Measurements from ENCODE around the gene AGBL4. TPM values are rescaled to one million over a fixed set of nuclear protein-coding genes. Genes with fewer than 3 reads are reported as not detected.
"Not testable (repeated sequence)": the region's sequence is repeated elsewhere in the genome, so short reads cannot be mapped to it uniquely, and the experiment has no call there.

The AGBL4 gene
- polyA plus RNA-seq, 1 experiment: not detected

DNA sequence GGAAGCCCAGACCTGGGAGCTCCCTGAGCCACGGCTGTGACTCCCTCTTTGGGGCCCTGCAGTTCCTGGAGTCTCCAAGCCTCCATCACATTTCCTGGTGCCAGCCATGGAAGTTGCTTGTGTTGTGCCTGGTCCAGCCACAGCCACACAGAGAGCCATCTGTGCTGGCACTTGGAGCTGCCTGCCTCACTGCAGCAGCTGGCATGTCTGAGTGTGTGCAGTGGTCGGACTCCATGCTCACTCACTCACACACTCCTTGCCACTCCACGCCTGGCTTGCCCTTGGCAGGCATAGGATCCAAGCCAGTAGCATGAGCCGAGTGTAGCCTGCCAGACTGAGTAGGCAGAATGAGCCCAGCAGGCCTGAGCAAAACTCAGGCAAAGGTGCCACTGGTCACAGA, 730.7 kb downstream of the AGBL4 start:
- ChIA-PET CTCF (no interaction called here), POLR2A (no interaction called here)
- TF ChIP-seq, protein P1, sequence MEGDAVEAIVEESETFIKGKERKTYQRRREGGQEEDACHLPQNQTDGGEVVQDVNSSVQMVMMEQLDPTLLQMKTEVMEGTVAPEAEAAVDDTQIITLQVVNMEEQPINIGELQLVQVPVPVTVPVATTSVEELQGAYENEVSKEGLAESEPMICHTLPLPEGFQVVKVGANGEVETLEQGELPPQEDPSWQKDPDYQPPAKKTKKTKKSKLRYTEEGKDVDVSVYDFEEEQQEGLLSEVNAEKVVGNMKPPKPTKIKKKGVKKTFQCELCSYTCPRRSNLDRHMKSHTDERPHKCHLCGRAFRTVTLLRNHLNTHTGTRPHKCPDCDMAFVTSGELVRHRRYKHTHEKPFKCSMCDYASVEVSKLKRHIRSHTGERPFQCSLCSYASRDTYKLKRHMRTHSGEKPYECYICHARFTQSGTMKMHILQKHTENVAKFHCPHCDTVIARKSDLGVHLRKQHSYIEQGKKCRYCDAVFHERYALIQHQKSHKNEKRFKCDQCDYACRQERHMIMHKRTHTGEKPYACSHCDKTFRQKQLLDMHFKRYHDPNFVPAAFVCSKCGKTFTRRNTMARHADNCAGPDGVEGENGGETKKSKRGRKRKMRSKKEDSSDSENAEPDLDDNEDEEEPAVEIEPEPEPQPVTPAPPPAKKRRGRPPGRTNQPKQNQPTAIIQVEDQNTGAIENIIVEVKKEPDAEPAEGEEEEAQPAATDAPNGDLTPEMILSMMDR (IDR thresholded peaks at IDR 0.05; ENCODE audit: low read depth, low read length): no peak
- Histone ChIP-seq H3K9me3 (ENCODE audit: control insufficient read depth, insufficient read depth, low read length) (peaks cover 21% of the 10 kb centered on the region), H3K27me3 (ENCODE audit: control insufficient read depth, insufficient read depth, low read length) (no peaks in the 10 kb centered on the region), H3K27ac (ENCODE audit: low read depth, low read length) (no peak overlapping the region), H3K4me3 (ENCODE audit: low read depth, low read length) (no peak overlapping the region)
- DNase-seq (ENCODE audit: low read depth, low spot score): no peak

DNA sequence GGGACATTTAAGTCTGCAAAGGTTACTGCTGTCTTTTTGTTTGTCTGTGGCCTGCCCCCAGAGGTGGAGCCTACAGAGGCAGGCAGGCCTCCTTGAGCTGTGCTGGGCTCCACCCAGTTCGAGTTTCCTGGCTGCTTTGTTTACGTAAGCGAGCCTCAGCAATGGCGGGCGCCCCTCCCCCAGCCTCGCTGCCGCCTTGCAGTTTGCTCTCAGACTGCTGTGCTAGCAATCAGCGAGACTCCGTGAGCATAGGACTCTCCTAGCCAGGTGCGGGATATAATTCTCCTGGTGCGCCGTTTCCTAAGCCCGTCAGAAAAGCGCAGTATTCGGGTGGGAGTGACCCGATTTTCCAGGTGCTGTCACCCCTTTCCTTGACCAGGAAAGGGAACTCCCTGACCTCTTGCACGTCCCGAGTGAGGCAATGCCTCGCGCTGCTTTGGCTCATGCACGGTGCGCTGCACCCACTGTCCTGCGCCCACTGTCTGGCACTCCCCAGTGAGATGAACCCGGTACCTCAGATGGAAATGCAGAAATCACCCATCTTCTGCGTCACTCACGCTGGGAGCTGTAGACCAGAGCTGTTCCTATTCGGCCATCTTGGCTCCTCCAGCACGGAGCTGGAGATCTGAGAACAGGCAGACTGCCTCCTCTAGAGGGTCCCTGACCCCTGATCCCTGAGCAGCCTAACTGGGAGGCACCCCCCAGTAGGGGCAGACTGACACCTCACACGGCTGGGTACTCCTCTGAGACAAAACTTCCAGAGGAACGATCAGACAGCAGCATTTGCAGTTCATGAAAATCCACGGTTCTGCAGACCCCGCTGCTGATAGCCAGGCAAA, 766.3 kb downstream of the AGBL4 start:
- H3K9me3 ChIP-seq (ENCODE audit: control insufficient read depth, insufficient read depth, low read length); H3K4me3 ChIP-seq (ENCODE audit: low read depth, low read length); DNase-seq (ENCODE audit: low read depth, low spot score); POLR2A ChIA-PET; H3K27me3 ChIP-seq (ENCODE audit: control insufficient read depth, insufficient read depth, low read length); CTCF ChIA-PET; H3K27ac ChIP-seq (ENCODE audit: low read depth, low read length): not testable (repeated sequence)

DNA sequence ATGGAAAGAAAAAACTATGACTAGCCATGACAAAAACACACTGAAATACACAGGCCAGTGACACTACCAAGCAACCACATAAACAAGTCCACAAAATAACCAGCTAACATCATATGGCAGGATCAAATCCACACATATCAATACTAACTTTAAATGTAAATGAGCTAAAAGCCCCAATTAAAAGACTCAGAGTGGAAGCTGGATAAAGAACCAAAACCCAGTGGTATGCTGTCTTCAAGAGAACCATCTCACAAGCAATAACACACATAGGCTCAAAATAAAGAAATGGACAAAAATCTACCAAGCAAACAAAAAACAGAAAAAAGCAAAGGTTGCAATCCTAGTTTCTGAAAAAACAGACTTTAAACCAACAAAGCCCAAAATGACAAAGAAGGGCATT, 770.8 kb downstream of the AGBL4 start:
- CTCF ChIA-PET: no interaction called here
- POLR2A ChIA-PET: no interaction called here
- TF ChIP-seq, protein P1 (IDR thresholded peaks at IDR 0.05; ENCODE audit: low read depth, low read length): no peak
- DNase-seq (ENCODE audit: low read depth, low spot score): no peak
- no peaks in the 10 kb centered on the region for H3K27me3 ChIP-seq (ENCODE audit: control insufficient read depth, insufficient read depth, low read length)
- H3K4me3 ChIP-seq (ENCODE audit: low read depth, low read length): no peak overlapping the region
- H3K9me3 ChIP-seq (ENCODE audit: control insufficient read depth, insufficient read depth, low read length): peaks cover 23% of the 10 kb centered on the region
- H3K27ac ChIP-seq (ENCODE audit: low read depth, low read length): no peak overlapping the region

DNA sequence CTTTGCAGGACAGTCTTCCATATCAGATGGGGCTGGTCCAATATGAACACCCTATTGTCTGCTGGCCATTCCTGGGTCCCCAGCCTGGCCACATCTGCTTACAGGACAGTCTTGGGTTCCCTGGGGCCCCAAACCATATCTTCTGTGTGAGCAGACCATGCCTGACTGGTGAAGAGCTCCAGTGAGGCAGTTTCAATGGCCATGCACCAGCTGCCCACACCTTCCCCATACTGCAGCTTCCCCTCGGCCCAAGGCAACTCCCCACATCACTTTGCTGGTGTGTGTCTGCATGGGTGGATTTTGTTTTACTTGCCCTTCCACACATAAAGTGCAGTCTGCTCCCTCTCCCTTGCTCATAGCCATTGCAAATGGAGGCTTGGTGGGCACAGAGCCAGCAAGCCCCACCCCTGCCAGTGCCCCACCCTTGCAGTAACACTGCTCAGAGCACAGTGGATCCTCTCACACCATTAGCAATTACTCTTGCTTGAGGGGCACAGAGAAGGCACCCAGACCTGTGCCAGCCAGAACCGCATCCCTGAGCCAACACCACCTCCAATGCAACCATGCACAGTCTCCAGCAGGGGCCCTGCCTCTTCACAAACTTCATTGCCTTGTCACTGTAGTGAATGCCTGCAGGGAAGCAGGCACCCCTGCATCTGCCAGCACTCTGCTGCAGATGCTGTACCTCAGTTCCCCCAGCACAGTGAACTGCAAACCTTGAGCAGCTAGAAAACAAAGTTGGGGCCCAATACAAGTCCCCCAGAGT, 772.6 kb downstream of the AGBL4 start:
- CTCF ChIA-PET: no interaction called here
- no peak for DNase-seq (ENCODE audit: low read depth, low spot score)
- peaks cover 16% of the 10 kb centered on the region for H3K9me3 ChIP-seq (ENCODE audit: control insufficient read depth, insufficient read depth, low read length)
- H3K27me3 ChIP-seq (ENCODE audit: control insufficient read depth, insufficient read depth, low read length): no peaks in the 10 kb centered on the region
- POLR2A ChIA-PET: no interaction called here
- TF ChIP-seq, protein P1 (IDR thresholded peaks at IDR 0.05; ENCODE audit: low read depth, low read length): no peak
- no peak overlapping the region for H3K27ac ChIP-seq (ENCODE audit: low read depth, low read length)
- no peak overlapping the region for H3K4me3 ChIP-seq (ENCODE audit: low read depth, low read length)

DNA sequence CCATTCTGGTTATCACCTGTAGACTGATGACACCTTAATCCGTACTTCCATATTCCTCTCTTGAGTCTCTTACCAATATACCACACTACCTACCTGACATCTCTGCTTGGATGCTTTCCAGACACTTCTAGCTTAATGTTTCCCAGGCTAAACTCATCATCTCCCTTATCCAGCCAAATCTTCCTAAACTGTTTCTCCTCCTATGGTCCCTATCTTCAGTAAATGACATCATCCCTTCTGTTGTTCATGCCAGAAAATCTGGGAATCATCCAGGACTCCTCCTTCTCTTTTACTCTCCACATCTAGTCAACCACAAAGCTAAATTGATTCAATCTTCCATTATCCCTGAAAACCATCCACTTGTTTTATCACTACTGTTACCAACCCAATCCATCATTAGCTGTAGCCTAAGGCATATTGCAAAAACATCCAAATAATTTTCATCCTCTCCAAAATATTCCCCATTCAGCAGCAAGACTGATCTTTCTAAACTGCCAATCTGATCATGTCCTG, 783.0 kb downstream of the AGBL4 start:
- ChIA-PET CTCF (no interaction called here), POLR2A (no interaction called here)
- DNase-seq (ENCODE audit: low read depth, low spot score): no peak
- Histone ChIP-seq H3K9me3 (ENCODE audit: control insufficient read depth, insufficient read depth, low read length) (peaks cover 3% of the 10 kb centered on the region; the same call in 1 of the 2 replicates), H3K27ac (ENCODE audit: low read depth, low read length) (no peak overlapping the region), H3K27me3 (ENCODE audit: control insufficient read depth, insufficient read depth, low read length) (no peaks in the 10 kb centered on the region), H3K4me3 (ENCODE audit: low read depth, low read length) (no peak overlapping the region)
- TF ChIP-seq, protein P1 (IDR thresholded peaks at IDR 0.05; ENCODE audit: low read depth, low read length): no peak

Measured in AG04450 (cell line).